Activated CD8-positive, alpha-beta memory T cell treated with anti-CD3 and anti-CD28 coated beads, Interleukin-2, amount 50 U/mL, for 24 hours (primary cell): ENCODE measurements around the gene SLC16A11.
"Not testable (repeated sequence)": the region's sequence is repeated elsewhere in the genome, so short reads cannot be mapped to it uniquely, and the experiment has no call there.

Source experiments
- DNase-seq: peaks from one replicate; pipeline ENCODE4 v3.0.0-alpha.2; 2020; ENCODE audit errors: extremely low read depth

SLC16A11 gene

GRCh38 chr17:7058831-7059447, 15.0 kb upstream of the SLC16A11 start:
- no peak for DNase-seq

DNA sequence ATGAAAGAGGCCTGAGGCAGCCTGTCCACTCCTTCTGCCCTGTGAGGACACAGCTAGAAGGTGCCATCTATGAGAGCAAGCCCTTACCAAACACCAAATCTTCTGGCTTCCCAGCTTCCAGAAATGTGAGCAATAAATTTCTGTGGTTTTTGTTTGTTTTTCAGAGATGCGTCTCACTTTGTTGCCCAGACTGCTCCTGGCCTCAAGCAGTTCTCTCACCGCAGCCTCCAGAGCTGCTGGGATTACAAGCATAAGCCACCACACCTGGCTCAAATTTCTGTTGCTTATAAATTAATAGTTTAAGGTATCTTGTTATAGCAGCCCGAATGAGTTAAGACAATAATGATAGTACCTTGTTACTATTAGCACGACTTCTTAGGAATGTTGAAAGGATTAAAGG, 12.5 kb upstream of the SLC16A11 start:
- DNase-seq: no peak

GRCh38 chr17:7050583-7050982, 6.7 kb upstream of the SLC16A11 start:
- not testable (repeated sequence) for DNase-seq

- DNase-seq: no peak
Measured at GRCh38 chr17:7048968-7049367, 5.1 kb upstream of the SLC16A11 start.

GRCh38 chr17:7047566-7047965, 3.7 kb upstream of the SLC16A11 start:
- DNase-seq: no peak

GRCh38 chr17:7046725-7047397, 3.0 kb upstream of the SLC16A11 start:
- DNase-seq: peak; percentile 61

DNA sequence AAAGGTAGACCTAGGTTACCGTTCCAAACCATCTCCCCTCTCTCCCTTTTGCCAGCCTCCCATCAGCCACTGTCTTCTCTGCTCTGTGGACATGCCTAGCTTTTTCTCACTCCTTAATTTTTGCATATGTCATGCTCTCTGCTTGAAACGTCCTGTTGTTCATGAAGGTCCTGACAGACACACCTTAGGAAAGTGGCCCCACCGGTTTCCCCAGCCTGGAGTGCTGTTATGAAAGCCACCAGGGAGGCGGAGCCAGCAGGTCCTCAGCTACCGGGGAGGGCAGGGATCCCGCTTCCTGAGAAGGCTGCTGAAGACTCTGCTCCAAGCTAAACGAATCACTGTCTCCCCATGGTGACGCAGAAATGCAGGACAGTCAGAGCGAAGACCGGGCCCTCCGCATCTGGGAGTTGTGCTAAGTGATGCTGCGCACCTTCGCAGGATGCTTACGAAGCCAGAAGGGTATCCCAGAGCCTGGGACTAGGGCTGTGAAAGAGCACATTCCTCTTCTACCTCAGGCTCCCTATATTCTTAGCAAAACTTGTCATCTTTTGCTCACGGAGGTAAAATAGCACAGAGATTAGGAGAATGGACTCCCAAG, 2.3 kb upstream of the SLC16A11 start:
- no peak for DNase-seq

DNA sequence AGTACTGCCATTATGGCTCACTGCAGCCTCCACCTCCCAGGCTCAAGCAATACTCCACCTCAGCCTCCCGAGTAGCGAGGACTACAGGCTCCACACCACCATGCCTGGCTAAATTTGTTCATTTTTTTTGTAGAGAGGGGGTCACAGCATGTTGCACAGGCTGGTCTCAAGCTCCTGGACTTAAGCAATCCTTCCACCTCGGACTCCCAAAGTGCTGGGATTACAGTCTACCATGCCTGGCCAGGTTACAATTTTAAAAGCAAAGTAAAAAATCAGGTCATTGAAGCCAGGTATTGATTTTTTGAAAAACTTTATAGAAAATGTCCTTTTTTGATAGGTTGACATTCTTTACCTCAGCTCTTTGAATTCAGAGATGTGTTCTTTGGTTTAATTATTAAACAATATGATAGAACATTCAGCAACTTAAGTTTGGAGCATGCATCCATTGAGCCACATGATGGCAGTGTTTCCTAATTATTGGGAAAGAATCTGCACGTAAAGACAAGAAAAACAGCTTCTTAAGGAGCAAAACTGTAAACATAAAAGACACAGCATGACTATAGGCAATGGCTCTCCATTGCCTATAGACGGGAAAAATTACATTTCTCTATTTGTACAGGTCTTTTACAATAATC, 1.7 kb upstream of the SLC16A11 start:
- no peak for DNase-seq

- no peak for DNase-seq
Measured at GRCh38 chr17:7043182-7043496, 753 bp downstream of the SLC16A11 start.

DNA sequence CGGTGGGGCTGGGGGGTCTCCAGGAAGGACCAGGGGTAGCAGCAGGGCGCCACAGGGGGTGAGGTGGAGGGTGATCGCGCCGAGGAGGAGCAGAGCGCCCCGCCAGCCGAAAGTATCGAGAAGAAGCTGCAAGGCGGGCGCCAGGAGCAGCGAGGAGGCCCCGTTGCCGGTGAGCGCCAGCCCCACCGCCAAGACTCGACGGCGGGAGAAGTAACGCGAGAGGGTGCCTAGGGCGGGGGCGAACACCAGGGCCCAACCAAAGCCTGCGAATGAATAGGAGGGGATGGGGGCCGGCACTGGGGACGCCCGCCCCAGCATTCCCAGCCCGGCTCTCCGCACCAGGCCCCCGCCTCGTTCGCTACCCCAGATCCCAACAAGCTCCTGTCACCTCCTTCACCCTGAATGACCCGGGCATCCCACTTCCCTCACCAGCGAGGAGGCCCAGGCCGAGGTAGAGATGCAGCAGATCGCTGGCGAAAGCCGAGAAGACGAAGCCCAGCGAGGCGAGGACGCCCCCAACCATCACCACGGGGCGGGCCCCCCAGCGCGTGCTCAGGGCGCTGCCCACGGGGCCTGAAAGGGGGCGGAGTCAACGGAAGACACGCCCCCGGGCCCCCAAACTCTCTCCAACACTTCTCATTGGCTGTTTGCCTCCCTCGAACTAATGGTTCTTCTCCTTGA, 1.3 kb downstream of the SLC16A11 start:
- DNase-seq: no peak

DNA sequence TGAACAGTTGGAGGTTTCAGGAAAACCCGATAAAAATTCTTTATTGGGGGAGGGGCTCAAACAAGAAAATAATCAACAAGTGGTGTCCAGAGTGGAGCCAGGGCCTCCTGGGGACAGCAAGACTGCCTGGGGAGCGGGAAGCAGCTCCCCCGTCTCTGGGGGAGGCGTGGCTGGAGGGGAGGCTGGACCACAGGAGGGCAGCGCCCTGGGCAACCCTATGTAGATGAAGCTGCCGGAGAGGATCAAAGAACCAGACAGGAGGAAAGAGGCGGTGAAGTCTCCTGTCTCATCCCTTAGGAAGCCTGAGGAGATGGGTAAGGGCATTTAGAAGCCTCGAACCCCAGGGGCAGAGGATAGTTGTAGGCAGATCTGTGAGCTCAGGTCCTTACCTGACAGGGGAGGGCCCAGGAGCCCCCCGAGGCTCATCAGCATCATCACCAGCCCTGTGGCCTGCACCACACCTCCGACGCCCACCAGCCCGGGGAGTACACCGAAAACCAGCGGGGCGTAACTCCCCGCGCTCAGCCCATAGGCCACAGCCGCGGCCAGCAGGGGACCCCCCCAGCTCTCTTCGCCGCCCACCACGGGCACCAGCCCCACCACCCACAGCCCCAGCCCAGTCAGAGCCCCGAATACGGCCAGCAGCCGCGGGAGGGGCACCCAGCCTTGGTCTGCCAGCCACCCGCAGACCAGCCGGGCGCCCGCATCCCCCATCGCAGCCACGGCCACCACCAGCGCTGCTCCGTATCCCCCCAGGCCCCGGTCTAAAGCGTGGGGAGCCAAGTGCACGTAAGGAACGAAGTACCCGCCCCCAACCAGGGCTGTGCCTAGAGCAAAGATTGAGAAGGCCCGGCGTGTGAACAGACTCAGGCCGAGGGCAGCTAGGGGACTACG, 2.0 kb downstream of the SLC16A11 start:
- DNase-seq: no peak

DNA sequence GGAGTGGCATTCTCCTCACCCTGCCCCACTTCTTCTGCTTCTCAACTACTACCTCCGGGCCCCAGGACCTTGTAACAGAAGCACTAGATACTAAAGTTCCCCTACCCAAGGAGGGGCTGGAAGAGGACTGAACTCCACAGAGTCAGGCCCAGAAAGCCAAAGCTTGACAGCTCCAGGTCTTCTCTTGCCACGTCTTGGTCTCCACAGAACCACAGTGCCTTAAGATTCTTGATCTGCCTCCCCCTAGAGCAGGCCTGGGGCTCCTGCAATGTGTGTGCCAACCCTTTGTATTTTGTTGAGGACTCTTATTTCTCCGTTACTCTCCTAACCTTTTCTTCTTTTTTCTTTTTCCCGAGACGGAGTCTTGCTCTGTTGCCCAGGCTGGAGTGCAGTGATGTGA, 4.1 kb downstream of the SLC16A11 start:
- no peak for DNase-seq

- DNase-seq: no peak
Measured at GRCh38 chr17:7038025-7038862, 5.6 kb downstream of the SLC16A11 start.

GRCh38 chr17:7035591-7036368, 8.1 kb downstream of the SLC16A11 start, which contains the start of gene SLC16A13:
Gene SLC16A13, plus strand, starts transcription at chr17:7036015. Its CDS starts 368 bp downstream, at chr17:7036383.
- DNase-seq: peak; percentile 97

GRCh38 chr17:7034955-7035590, 8.8 kb downstream of the SLC16A11 start:
- no peak for DNase-seq

GRCh38 chr17:7029659-7030058, 14.2 kb downstream of the SLC16A11 start:
- DNase-seq: no peak

- no peak for DNase-seq
Measured at GRCh38 chr17:7029096-7029495, 14.8 kb downstream of the SLC16A11 start.

DNA sequence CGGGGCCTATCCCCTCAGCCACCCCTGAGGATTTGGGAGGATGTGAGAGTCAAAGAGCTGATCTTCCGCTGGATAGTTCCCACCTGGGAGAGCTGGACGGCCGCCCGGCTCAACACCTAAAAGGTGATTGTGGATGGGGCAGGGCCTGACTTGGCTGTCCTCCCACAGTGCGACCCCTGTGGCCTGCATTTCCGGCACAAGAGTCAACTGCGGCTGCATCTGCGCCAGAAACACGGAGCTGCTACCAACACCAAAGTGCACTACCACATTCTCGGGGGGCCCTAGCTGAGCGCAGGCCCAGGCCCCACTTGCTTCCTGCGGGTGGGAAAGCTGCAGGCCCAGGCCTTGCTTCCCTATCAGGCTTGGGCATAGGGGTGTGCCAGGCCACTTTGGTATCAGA, 16.6 kb downstream of the SLC16A11 start:
- no peak for DNase-seq

- no peak for DNase-seq
Measured at GRCh38 chr17:7026471-7027115, 17.3 kb downstream of the SLC16A11 start.
